Transverse colon (tissue), 4 donors: ENCODE data around the gene HIGD1A. TPM values are rescaled to one million over a fixed set of nuclear protein-coding genes. Genes with fewer than 3 reads are reported as not detected.

Experiments
- DNase-seq: peaks from one replicate; pipeline ENCODE4 v3.0.0-alpha.2; 2019
- H3K27ac ChIP-seq, 4 donors: fragments of 200-600 bp; sonication (generic); 2 replicates each; pipeline ENCODE4 v1.5.1; 2016 to 2018; ENCODE audit warnings: inconsistent platforms in 4 of 4
- H3K27me3 ChIP-seq: fragments of 200-600 bp; sonication (generic); 2 replicates; pipeline ENCODE4 v1.5.1; 2017; ENCODE audit warnings: inconsistent platforms
- H3K36me3 ChIP-seq, 4 donors: fragments of 200-600 bp; sonication (generic); 2 replicates each; pipeline ENCODE4 v1.5.1; 2017 to 2019; ENCODE audit warnings: inconsistent platforms in 4 of 4
- H3K4me1 ChIP-seq, 4 donors: fragments of 200-600 bp; sonication (generic); 2 replicates each; pipeline ENCODE4 v1.5.1; 2017 to 2020; ENCODE audit warnings: inconsistent platforms in 4 of 4
- H3K4me3 ChIP-seq, 4 donors: fragments of 200-600 bp; sonication (generic); 1 replicate in 1 of 4; 2 replicates in 3 of 4; pipeline versions ENCODE4 v1.5.1 to v1.6.1; 2017 to 2019; ENCODE audit warnings: inconsistent platforms in 4 of 4
- H3K9me3 ChIP-seq, 2 donors: fragments of 200-600 bp; sonication (generic); 2 replicates each; pipeline ENCODE4 v1.5.1; 2017 to 2019; ENCODE audit warnings: inconsistent platforms in 2 of 2
- EP300 ChIP-seq: sonication (generic); formaldehyde crosslinking; IDR thresholded peaks from one replicate; pipeline ENCODE4 v1.6.1; 2017; ENCODE audit warnings: antibody characterized with exemption, low read depth
- POLR2A ChIP-seq: fragments of 450-650 bp; IDR thresholded peaks from one replicate; pipeline ENCODE4 v1.6.1; 2016; ENCODE audit warnings: antibody characterized with exemption, mild to moderate bottlenecking, moderate library complexity
- POLR2AphosphoS5 ChIP-seq, 3 donors: sonication (generic); formaldehyde crosslinking; IDR thresholded peaks; one replicate each; pipeline ENCODE4 v1.6.1; 2016; ENCODE audit warnings: antibody characterized with exemption in 3 of 3
- WGBS, 2 donors: methylation state at CpG; one replicate each; pipeline ENCODE4 v1.1.5; 2018; ENCODE audit warnings: low coverage in 1 of 2; 5-methylcytosine and 5-hydroxymethylcytosine counted together
- in situ Hi-C, 4 donors: fragments of 200-750 bp; cut with MboI; loops; one replicate each; pipeline versions ENCODE4 v1.15.0 to v1.15.1; 2017; ENCODE audit warnings: low sequenced_read_pairs in 3 of 4, low pct_ligation_motif_present in 1 of 4, low pct_unique_long_range_greater_than_20kb in 1 of 4
- intact Hi-C: fragments of 100-400 bp; cut with DNase I; formaldehyde crosslinking; loops from one replicate; pipeline ENCODE4 v1.15.1; 2023; ENCODE audit warnings: low total_unique reads
- total RNA-seq, 4 donors: library from RNA; depleted of rRNA; stranded (reverse); fragments of >200 nt; gene quantifications; one replicate each; pipeline ENCODE4 v1.1.0, GENCODE V29; 2016
- TF ChIP-seq, protein P1 (sequence below), 5 experiments: fragments of 200-600 bp in 3 of 5; fragments of 450-650 bp in 2 of 5; sonication (generic) in 3 of 5; IDR thresholded peaks; 1 replicate in 2 of 5; 2 replicates in 3 of 5; pipeline ENCODE4 v1.5.1; 2016 to 2017; ENCODE audit warnings: antibody characterized with exemption in 5 of 5, inconsistent platforms in 3 of 5, mild to moderate bottlenecking in 2 of 5, moderate library complexity in 1 of 5

Gene HIGD1A
- total RNA-seq, 4 donors from 2014 or later = 41.4 to 518 (median 379) TPM

GRCh38 chr3:42831321-42831713 is 27.0 kb upstream of the HIGD1A start:
- in situ Hi-C loops (loop anchor here in 1 of 4 donors (10.0 kb wide), 1 partner anchor 47 kb away; no protein-coding TSS in a partner anchor), intact Hi-C loops (no loop called here)
- no peak overlapping the region for H3K27ac ChIP-seq
- WGBS, 2 donors = 29% methylated on average over 3 of the region's 3 CpGs; no CpG with 5 or more reads in 1 of the 2 donors
- TF ChIP-seq POLR2AphosphoS5 (IDR thresholded peaks at IDR 0.05) (no peak), EP300 (no peak), POLR2A (no peak)
- TF ChIP-seq, protein P1, sequence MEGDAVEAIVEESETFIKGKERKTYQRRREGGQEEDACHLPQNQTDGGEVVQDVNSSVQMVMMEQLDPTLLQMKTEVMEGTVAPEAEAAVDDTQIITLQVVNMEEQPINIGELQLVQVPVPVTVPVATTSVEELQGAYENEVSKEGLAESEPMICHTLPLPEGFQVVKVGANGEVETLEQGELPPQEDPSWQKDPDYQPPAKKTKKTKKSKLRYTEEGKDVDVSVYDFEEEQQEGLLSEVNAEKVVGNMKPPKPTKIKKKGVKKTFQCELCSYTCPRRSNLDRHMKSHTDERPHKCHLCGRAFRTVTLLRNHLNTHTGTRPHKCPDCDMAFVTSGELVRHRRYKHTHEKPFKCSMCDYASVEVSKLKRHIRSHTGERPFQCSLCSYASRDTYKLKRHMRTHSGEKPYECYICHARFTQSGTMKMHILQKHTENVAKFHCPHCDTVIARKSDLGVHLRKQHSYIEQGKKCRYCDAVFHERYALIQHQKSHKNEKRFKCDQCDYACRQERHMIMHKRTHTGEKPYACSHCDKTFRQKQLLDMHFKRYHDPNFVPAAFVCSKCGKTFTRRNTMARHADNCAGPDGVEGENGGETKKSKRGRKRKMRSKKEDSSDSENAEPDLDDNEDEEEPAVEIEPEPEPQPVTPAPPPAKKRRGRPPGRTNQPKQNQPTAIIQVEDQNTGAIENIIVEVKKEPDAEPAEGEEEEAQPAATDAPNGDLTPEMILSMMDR (IDR thresholded peaks at IDR 0.05) = peak; percentile 75 to 80 (median 78)
- no peak overlapping the region for H3K4me3 ChIP-seq
- peaks cover 0 to 40% (median 23%) of the 10 kb centered on the region in 4 donors for H3K4me1 ChIP-seq
- H3K9me3 ChIP-seq = no peaks in the 10 kb centered on the region
- DNase-seq = peak; percentile 84
- no peaks in the 10 kb centered on the region for H3K27me3 ChIP-seq
- no peaks in the 10 kb centered on the region for H3K36me3 ChIP-seq

- H3K9me3 ChIP-seq = no peaks in the 10 kb centered on the region
- H3K4me1 ChIP-seq = peaks cover 0 to 43% (median 23%) of the 10 kb centered on the region in 4 donors
- no peaks in the 10 kb centered on the region for H3K27me3 ChIP-seq
- H3K4me3 ChIP-seq = no peak overlapping the region
- in situ Hi-C loops = loop anchor here in 1 of 4 donors (10.0 kb wide), 1 partner anchor 46 kb away; no protein-coding TSS in a partner anchor
- no peak for TF ChIP-seq POLR2A
- TF ChIP-seq, protein P1 (IDR thresholded peaks at IDR 0.05) = peak; percentile 40 to 80 (median 56)
- intact Hi-C loops = no loop called here
- 40 to 49% methylated on average over 7 of the region's 7 CpGs for WGBS, 2 donors
- peak overlapping the region in 2 of 4 donors; percentile 75 to 82 for H3K27ac ChIP-seq
- no peaks in the 10 kb centered on the region for H3K36me3 ChIP-seq
- DNase-seq = no peak
These were observed 26.4 kb upstream of the HIGD1A start for GRCh38 chr3:42830437-42831320.

DNA sequence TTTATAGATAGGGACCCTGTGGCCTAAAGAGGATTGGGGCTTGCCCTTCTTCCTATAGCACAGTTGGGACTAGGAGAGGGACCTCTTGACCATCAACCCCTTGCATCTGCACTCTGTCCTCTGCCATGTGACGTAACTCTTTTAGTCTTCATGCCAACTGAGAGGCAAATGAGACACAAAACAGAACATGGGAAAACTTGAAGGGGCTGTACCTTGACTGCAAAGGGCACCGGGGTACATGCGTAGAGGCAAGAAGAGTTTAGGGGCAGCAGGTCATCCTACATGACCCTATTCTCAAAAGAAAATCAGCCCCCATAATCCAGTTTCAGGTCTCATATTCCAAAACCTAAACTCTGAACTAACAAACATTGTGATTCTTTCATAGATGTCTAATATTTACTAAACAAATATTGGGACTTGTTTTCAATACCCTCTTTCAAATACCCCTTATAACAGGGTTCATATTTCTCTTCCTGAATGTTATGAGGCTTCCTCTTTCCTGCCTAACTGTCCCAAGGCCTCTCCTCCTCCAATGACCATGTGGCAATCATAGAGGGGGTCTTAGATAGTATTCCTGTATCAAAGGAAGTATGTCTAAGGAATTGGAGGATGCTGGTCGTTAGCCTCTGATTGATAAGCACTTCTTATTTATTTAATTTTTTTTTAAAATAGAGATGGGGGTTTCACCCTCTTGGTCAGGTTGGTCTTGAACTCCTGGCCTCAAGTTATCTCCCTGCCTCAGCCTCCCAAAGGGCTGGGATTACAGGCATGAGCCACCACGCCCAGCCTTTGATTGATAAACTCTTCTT is 25.5 kb upstream of the HIGD1A start:
- no peak overlapping the region for H3K4me3 ChIP-seq
- no peaks in the 10 kb centered on the region for H3K27me3 ChIP-seq
- in situ Hi-C loops = loop anchor here in 1 of 4 donors (10.0 kb wide), 1 partner anchor 45 kb away; no protein-coding TSS in a partner anchor
- TF ChIP-seq, protein P1 (IDR thresholded peaks at IDR 0.05) = no peak
- no peak for TF ChIP-seq POLR2AphosphoS5 (IDR thresholded peaks at IDR 0.05)
- TF ChIP-seq POLR2A = no peak
- TF ChIP-seq EP300 = no peak
- H3K9me3 ChIP-seq = no peaks in the 10 kb centered on the region
- intact Hi-C loops = no loop called here
- no peaks in the 10 kb centered on the region for H3K36me3 ChIP-seq
- peak overlapping the region; percentile 74 to 82 (median 78) for H3K27ac ChIP-seq
- no peak for DNase-seq
- peaks cover 0 to 43% (median 23%) of the 10 kb centered on the region in 4 donors for H3K4me1 ChIP-seq
- WGBS, 2 donors = 48 to 75% methylated on average over 3 to 5 of the region's 5 CpGs
